Measurements from ENCODE around the gene WWOX.

Gene WWOX

GRCh38 chr16:78770353-78771091 lies 671.1 kb downstream of the WWOX start:
- DNase-seq (ENCODE audit: low spot score): peak; percentile 67

GRCh38 chr16:78773291-78773702 lies 673.8 kb downstream of the WWOX start:
- no peak for DNase-seq (ENCODE audit: low spot score)

- no peak for DNase-seq (ENCODE audit: low spot score)
Observed at GRCh38 chr16:78773706-78774105, 674.3 kb downstream of the WWOX start.

- DNase-seq (ENCODE audit: low spot score): no peak
Observed at GRCh38 chr16:78775161-78775561, 675.7 kb downstream of the WWOX start.

- DNase-seq (ENCODE audit: low spot score): no peak
Observed at GRCh38 chr16:78778101-78779004, 678.9 kb downstream of the WWOX start.

- DNase-seq (ENCODE audit: low spot score): no peak
Observed at GRCh38 chr16:78780808-78781207, 681.4 kb downstream of the WWOX start.

GRCh38 chr16:78782572-78782971 lies 683.1 kb downstream of the WWOX start:
- no peak for DNase-seq (ENCODE audit: low spot score)

- no peak for DNase-seq (ENCODE audit: low spot score)
Observed at GRCh38 chr16:78783570-78784079, 684.2 kb downstream of the WWOX start.

GRCh38 chr16:78784771-78785170 lies 685.3 kb downstream of the WWOX start:
- DNase-seq (ENCODE audit: low spot score): no peak

- DNase-seq (ENCODE audit: low spot score): no peak
Observed at GRCh38 chr16:78785218-78785617, 685.8 kb downstream of the WWOX start.

GRCh38 chr16:78786635-78787034 lies 687.2 kb downstream of the WWOX start:
- DNase-seq (ENCODE audit: low spot score): no peak

- DNase-seq (ENCODE audit: low spot score): no peak
Observed at GRCh38 chr16:78788276-78788675, 688.8 kb downstream of the WWOX start.

GRCh38 chr16:78788696-78789095 lies 689.2 kb downstream of the WWOX start:
- DNase-seq (ENCODE audit: low spot score): no peak

GRCh38 chr16:78789561-78789960 lies 690.1 kb downstream of the WWOX start:
- no peak for DNase-seq (ENCODE audit: low spot score)

GRCh38 chr16:78791011-78791410 lies 691.6 kb downstream of the WWOX start:
- DNase-seq (ENCODE audit: low spot score): no peak

GRCh38 chr16:78791926-78792325 lies 692.5 kb downstream of the WWOX start:
- no peak for DNase-seq (ENCODE audit: low spot score)

GRCh38 chr16:78792952-78793351 lies 693.5 kb downstream of the WWOX start:
- DNase-seq (ENCODE audit: low spot score): no peak

- DNase-seq (ENCODE audit: low spot score): no peak
Observed at GRCh38 chr16:78794581-78795250, 695.3 kb downstream of the WWOX start.

- DNase-seq (ENCODE audit: low spot score): no peak
Observed at GRCh38 chr16:78795433-78795832, 696.0 kb downstream of the WWOX start.

GRCh38 chr16:78796221-78796866 lies 696.9 kb downstream of the WWOX start:
- peak; percentile 52 for DNase-seq (ENCODE audit: low spot score)

- no peak for DNase-seq (ENCODE audit: low spot score)
Observed at GRCh38 chr16:78799429-78799828, 700.0 kb downstream of the WWOX start.

GRCh38 chr16:78800523-78800922 lies 701.1 kb downstream of the WWOX start:
- DNase-seq (ENCODE audit: low spot score): no peak
